Measurements from ENCODE around the gene NEK6.

GRCh38 chr9:124348831-124349230, 91.1 kb downstream of the NEK6 start:
- TF ChIP-seq YY1 (IDR thresholded peaks at IDR 0.05; ENCODE audit: insufficient read depth, insufficient read length): no peak
- no peak for TF ChIP-seq SUZ12 (IDR thresholded peaks at IDR 0.05; ENCODE audit: extremely low read depth, insufficient read depth, insufficient read length)

Measured in NT2/D1 (cell line).